Measurements from ENCODE around the gene GJD3.

DNA sequence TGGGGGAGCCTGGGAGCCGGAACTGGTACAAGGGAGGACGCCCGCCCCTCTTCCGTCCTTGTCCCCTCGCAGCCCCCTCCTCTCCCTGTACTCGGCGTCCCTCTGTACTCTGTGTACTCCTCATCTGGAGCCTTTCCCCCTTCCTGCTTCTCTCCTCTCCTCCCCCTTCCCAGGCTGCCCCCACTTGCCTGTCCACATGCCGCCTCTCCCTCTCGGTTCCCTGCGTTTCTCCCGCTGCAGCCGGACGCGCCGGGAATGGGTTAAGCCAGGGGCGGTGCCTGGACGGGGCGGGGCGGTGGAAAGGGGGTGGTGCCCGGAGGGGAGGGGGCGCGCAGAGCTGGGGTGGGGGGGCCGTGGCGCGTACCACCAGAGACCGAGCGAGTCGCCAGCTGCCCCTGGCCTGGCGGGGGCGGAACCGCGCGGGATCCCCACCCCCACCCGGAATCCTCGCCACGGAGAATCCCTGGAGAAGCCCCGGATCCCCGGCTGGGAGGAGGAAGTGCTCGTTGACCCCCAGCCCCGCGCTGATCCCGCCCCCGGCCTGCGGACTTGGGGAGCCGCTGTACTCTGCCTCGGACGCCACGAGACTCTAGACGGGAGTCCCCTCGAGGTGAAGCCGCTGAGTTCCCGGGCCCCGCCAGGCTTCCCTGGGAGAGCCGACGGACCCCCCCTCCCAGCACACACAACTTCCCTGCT lies 22.6 kb downstream of the GJD3 start:
- TF ChIP-seq POLR2A (IDR thresholded peaks at IDR 0.05) = no peak
- TF ChIP-seq, protein P1, sequence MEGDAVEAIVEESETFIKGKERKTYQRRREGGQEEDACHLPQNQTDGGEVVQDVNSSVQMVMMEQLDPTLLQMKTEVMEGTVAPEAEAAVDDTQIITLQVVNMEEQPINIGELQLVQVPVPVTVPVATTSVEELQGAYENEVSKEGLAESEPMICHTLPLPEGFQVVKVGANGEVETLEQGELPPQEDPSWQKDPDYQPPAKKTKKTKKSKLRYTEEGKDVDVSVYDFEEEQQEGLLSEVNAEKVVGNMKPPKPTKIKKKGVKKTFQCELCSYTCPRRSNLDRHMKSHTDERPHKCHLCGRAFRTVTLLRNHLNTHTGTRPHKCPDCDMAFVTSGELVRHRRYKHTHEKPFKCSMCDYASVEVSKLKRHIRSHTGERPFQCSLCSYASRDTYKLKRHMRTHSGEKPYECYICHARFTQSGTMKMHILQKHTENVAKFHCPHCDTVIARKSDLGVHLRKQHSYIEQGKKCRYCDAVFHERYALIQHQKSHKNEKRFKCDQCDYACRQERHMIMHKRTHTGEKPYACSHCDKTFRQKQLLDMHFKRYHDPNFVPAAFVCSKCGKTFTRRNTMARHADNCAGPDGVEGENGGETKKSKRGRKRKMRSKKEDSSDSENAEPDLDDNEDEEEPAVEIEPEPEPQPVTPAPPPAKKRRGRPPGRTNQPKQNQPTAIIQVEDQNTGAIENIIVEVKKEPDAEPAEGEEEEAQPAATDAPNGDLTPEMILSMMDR (IDR thresholded peaks at IDR 0.05) = no peak
